NCI-H345 treated with DMSO at 0.1 percent for 48 hours (cell line): ENCODE results near the gene CLDN15.
"Not testable (repeated sequence)": the region's sequence is repeated elsewhere in the genome, so short reads cannot be mapped to it uniquely, and the experiment has no call there.

Experiments
- DNase-seq: peaks from one replicate; lab custom pipeline; 2025; ENCODE audit not compliant: unreplicated experiment; lab: John Stamatoyannopoulos, UW

Gene CLDN15

DNA sequence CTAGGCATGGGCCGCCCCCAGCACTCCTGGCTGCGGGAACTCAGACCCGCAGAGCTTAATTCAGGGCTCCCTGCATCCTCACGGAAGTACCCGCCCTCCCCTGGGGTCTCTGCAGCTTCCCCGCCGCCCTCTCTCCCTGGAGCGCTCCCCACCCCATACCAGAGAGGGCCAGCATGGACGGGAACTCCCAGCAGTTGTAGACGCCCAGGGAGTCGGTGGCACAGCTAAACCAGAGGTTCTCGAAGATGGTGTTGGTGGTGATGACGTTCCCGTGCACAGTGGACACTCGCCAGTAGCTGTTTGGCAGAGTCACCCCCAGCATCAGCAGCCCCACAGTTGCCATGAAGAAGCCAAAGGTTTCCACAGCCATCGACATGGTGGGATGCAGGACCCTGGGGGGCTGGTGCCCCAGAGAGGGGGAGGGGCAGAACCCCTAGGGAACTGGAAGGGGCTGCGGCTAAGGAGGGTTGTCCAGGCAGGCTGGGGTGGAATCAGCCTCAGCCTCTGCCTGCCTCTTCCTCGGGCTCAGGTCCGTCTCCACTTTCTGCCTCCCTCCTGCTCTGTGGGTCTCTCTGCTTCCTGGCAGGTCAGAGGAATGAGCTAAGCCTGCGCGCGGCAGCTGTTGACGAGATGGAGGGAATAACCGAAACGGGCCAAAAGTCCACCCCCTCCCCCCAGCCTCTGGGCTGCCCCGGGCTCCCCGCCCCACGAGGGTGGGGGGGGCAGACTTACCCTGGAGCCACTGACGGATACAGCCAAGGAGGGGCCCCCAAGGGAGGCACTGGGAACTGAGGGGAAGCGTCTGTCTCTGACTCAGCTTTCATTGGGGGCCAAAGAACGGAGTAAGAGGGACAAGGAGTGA lies at the start of gene CLDN15:
Gene CLDN15 (minus strand): TSS at position 597 of the 862 bp plus-strand sequence. CDS start 221 bp downstream, at position 376.
- DNase-seq, result no peak

GRCh38 chr7:101287032-101287431 lies 49.4 kb upstream of the CLDN15 start:
- DNase-seq, result no peak

- not testable (repeated sequence) for DNase-seq
These were observed 48.3 kb upstream of the CLDN15 start for GRCh38 chr7:101285880-101286279.

- DNase-seq, result no peak
These were observed 47.6 kb upstream of the CLDN15 start for GRCh38 chr7:101285171-101285570.

DNA sequence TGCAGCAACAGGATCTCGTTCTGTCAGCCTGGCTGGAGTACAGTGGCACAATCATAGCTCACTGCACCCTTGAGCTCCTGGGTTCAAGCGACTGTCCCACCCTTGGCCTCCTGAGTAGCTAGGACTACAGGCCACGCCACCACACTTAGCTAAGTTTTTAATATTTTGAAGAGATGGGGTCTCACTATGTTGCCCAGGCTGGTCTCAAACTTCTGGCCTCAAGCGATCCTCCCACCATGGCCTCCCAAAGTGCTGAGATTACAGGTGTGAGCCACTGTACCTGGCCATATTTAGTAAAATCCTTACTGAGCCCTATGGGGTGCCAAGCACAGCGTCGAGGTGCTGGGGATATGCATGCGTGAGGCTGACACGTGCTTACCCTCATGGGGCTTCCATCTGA lies 43.3 kb upstream of the CLDN15 start:
- not testable (repeated sequence) for DNase-seq

- DNase-seq, result no peak
These were observed 41.1 kb upstream of the CLDN15 start for GRCh38 chr7:101278461-101279292.

- no peak for DNase-seq
These were observed 39.6 kb upstream of the CLDN15 start for GRCh38 chr7:101277155-101277554.

GRCh38 chr7:101273206-101273605 lies 35.6 kb upstream of the CLDN15 start:
- no peak for DNase-seq

GRCh38 chr7:101271021-101271420 lies 33.4 kb upstream of the CLDN15 start:
- DNase-seq, result no peak

- no peak for DNase-seq
These were observed 32.1 kb upstream of the CLDN15 start for GRCh38 chr7:101269664-101270063.

DNA sequence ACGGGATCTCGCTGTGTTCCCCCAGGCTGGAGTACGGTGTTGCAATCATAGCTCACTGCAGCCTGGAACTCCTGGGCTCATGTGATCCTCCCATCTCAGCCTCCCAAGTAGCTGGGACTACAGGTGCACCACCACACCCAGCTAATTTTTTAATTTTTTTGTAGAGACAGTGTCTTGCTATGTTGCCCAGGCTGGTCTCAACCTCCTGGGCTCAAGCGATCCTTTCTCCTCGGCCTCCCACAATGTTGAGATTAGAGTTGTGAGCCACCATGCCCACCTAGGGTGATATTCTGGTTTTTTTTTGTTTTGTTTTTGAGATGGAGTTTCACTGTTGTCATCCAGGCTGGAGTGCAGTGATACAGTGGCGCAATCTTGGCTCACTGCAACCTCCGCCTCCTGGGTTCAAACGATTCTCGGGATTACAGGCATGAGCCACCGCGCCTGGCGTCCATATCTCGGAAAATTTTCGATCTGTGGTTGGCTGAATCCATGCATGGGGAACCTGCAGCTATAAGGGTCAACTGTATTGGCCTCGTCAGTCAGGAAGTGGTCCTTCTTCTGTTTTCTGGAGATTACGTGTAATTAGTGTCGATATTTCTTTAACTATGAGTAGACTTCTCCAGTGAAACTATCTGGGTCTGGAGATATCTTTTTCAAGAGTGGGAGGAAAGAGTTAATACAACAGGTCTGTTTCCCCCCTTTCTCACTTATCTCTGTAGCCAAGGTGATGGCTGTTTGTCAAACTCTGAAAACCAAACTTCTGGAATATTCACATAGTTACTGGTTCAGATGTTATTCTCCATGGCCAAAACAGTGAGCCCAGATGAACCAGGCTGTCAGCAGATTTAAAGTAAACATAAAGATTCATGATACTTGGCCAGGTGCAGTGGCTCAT lies 28.3 kb upstream of the CLDN15 start:
- DNase-seq, result no peak

GRCh38 chr7:101264102-101264706 lies 26.6 kb upstream of the CLDN15 start:
- DNase-seq, result not testable (repeated sequence)

DNA sequence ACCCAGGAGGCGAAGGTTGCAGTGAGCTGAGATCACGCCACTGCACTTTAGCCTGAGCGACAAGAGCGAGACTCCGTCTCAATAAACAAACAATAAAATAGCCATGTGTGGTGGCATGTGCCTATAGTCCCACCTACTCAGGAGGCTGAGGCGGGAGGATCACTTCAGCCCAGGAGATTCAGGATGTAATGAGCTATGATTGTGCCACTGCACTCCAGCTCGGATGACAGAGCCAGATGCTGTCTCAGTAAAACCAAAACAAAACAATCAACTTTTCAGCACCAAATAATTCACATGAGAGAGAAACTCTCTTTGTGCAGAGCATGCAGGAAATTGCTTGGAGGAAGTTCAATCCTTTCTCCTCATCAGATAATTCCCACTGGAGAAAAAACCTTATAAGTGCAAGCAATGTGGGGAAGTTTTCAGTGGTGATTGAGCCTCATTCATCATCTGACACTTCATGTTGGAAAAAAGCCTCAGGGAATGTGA lies 20.7 kb upstream of the CLDN15 start:
- no peak for DNase-seq

DNA sequence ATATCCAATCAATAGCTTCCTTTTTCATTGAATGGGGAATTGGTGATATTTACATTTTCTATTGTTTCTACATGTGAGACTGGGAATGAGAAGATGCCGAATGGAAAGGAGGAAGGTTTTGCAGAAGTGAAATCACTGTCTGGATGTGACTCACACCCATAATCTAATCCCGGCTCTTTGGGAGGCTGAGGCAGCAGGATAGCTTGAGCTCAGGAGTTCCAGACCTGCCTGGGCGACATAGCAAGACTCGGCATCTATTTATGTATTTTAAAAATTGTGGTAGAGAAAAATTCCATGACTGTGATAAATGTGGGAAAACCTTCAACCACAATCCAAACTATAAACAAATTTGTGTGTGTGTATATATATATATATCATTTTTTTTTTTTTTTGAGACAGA lies 18.2 kb upstream of the CLDN15 start:
- no peak for DNase-seq

DNA sequence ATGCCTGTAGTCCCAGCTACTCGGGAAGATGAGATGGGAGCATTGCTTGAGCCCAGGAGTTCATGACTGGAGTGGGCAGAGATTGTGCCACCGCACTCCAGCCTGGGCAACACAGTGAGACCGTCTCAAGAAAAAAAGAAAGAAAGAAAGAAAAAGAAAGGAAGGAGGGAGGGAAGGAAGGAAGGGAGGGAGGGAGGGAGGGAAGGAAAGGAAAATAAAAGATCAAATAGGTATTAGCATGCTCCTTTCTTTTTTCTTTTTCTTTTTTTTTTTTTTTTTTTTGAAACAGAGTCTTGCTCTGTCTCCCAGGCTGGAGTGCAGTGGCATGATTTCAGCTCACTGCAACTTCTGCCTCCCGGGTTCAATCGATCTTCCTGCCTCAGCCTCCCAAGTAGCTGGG lies 15.6 kb upstream of the CLDN15 start:
- not testable (repeated sequence) for DNase-seq

DNA sequence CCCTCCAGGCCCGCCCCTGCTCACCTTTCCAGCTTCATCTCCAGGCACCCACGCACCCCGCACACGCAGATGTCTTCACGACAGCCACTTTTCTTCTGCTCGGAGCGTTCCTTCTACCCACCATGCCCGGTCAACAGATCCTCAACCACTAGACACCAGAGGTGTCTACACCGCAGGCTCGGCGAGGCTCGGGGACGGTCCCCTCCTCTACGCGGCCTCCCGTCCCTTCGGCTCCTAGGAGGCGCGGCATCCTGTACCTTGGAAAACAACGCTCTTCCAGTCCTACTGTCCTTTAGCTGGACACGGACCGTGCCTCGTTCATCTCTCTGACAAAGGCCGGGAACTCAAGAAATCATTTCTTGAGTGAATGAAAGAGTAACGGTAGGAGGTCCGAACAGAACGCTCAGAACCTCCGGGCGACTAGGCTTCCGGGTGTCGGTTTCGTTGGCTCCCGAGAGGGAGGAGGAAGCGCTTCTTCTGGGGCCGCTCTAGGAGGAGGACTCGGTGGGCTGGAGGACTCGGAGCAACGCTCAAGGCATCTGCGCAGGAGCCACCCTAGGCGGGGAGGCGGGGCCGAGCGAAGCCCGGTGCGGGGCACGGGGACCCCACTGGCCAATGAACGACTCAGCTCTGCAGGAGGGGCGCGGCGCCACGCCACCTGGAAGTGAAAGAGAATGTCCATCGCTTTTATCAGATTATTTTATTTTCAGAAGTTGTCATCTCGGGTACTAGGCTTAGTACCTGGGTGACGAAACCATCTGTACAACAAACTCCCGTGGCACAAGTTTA lies 14.5 kb upstream of the CLDN15 start:
- peak; percentile 94 for DNase-seq

- DNase-seq, result no peak
These were observed 12.7 kb upstream of the CLDN15 start for GRCh38 chr7:101250324-101250723.

- DNase-seq, result no peak
These were observed 10.7 kb upstream of the CLDN15 start for GRCh38 chr7:101248276-101248675.

DNA sequence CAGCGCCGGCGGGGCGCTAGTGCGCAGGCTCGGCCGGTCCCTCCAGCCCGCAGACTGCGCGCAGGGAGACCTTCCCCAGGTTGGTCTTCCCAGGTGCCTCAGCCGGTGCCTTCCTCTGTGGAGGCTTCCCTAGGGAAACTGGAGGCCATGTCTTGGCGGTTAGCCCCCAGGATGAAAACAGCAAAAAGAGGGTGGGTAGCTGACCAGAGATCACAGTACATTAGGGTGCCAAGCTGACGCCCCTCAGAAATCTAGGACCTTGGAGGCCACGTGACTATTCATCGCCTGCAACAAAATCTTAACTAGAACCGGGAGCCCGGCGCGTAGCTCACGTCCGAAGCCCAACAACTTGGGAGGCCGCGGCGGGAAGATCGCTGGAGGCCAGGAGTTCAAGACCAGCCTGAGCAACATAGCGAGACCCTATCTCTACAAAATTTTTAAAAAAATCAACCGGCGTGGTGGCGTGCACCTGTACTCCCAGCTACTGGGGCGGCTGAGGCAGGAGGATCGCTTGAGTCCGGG lies 7.6 kb upstream of the CLDN15 start:
- DNase-seq, result no peak
